CD4-positive, alpha-beta T cell treated with Interleukin-17A for 1 hour (primary cell): ENCODE results near the gene MYO18A.
A peak's percentile ranks its signal among the peaks of the same experiment; 100 is the strongest.
"Not testable (repeated sequence)": the region's sequence is repeated elsewhere in the genome, so short reads cannot be mapped to it uniquely, and the experiment has no call there.

Experiments
- DNase-seq: peaks from one replicate; pipeline ENCODE4 v3.0.0-alpha.2; 2020

The MYO18A gene

GRCh38 chr17:29180034-29180787 is at the start of gene MYO18A:
Gene MYO18A, minus strand, starts transcription at chr17:29180398. Its CDS starts 13,458 bp downstream, at chr17:29166940.
- DNase-seq, result peak; percentile 79

GRCh38 chr17:29225396-29225795 is 45.2 kb upstream of the MYO18A start:
- DNase-seq, result no peak

GRCh38 chr17:29221338-29221737 is 41.1 kb upstream of the MYO18A start:
- DNase-seq, result not testable (repeated sequence)

GRCh38 chr17:29219378-29220047 is 39.3 kb upstream of the MYO18A start:
- DNase-seq, result peak; percentile 76

- DNase-seq, result no peak
Observed at GRCh38 chr17:29216856-29217255, 36.7 kb upstream of the MYO18A start.

GRCh38 chr17:29216181-29216580 is 36.0 kb upstream of the MYO18A start:
- no peak for DNase-seq

- DNase-seq, result no peak
Observed at GRCh38 chr17:29215717-29216116, 35.5 kb upstream of the MYO18A start.

- DNase-seq, result no peak
Observed at GRCh38 chr17:29215174-29215573, 35.0 kb upstream of the MYO18A start.

- DNase-seq, result no peak
Observed at GRCh38 chr17:29214215-29215146, 34.3 kb upstream of the MYO18A start.

GRCh38 chr17:29212681-29213121 is 32.5 kb upstream of the MYO18A start:
- no peak for DNase-seq

- no peak for DNase-seq
Observed at GRCh38 chr17:29212094-29212631, 32.0 kb upstream of the MYO18A start.

- no peak for DNase-seq
Observed at GRCh38 chr17:29210879-29211278, 30.7 kb upstream of the MYO18A start.

GRCh38 chr17:29209073-29209472 is 28.9 kb upstream of the MYO18A start:
- DNase-seq, result no peak

GRCh38 chr17:29207975-29208374 is 27.8 kb upstream of the MYO18A start:
- DNase-seq, result no peak

GRCh38 chr17:29205047-29205446 is 24.8 kb upstream of the MYO18A start:
- no peak for DNase-seq

- not testable (repeated sequence) for DNase-seq
Observed at GRCh38 chr17:29204068-29204804, 24.0 kb upstream of the MYO18A start.

GRCh38 chr17:29197516-29198272 is 17.5 kb upstream of the MYO18A start:
- no peak for DNase-seq

GRCh38 chr17:29196769-29197515 is 16.7 kb upstream of the MYO18A start:
- no peak for DNase-seq

GRCh38 chr17:29195465-29196081 is 15.4 kb upstream of the MYO18A start:
- DNase-seq, result no peak

- DNase-seq, result no peak
Observed at GRCh38 chr17:29194669-29195068, 14.5 kb upstream of the MYO18A start.
